Subcutaneous abdominal adipose tissue (tissue), 5 donors: ENCODE measurements around the gene APOL4.
"Not testable (repeated sequence)": the region's sequence is repeated elsewhere in the genome, so short reads cannot be mapped to it uniquely, and the experiment has no call there.

ENCODE experiments used
- H3K27ac ChIP-seq: one replicate; pipeline ENCODE4 v1.7.0; 2013; ENCODE audit warnings: low read depth, mild to moderate bottlenecking, inconsistent platforms, low read length, moderate library complexity
- H3K27me3 ChIP-seq, 5 donors: one replicate each; pipeline ENCODE4 v1.7.0; 2013; ENCODE audit warnings: low read length in 5 of 5, inconsistent platforms in 1 of 5; ENCODE audit not compliant: control insufficient read depth in 5 of 5, insufficient read depth in 4 of 5
- H3K36me3 ChIP-seq, 5 donors: one replicate each; pipeline ENCODE4 v1.7.0; 2013; ENCODE audit warnings: low read length in 5 of 5; ENCODE audit not compliant: control insufficient read depth in 5 of 5, insufficient read depth in 5 of 5
- H3K4me1 ChIP-seq, 5 donors: one replicate each; pipeline ENCODE4 v1.7.0; 2013; ENCODE audit warnings: low read length in 5 of 5, mild to moderate bottlenecking in 3 of 5, moderate library complexity in 1 of 5; ENCODE audit not compliant: control insufficient read depth in 5 of 5, insufficient read depth in 5 of 5
- H3K4me3 ChIP-seq, 5 donors: one replicate each; pipeline ENCODE4 v1.7.0; 2013; ENCODE audit warnings: low read length in 5 of 5, low read depth in 1 of 5
- H3K9ac ChIP-seq, 5 donors: one replicate each; pipeline ENCODE4 v1.7.0; 2013; ENCODE audit warnings: low read length in 5 of 5, mild to moderate bottlenecking in 4 of 5, moderate library complexity in 3 of 5
- H3K9me3 ChIP-seq, 5 donors: one replicate each; pipeline ENCODE4 v1.7.0; 2013; ENCODE audit warnings: low read length in 5 of 5; ENCODE audit not compliant: control insufficient read depth in 5 of 5
- donor health status: healthy.
- donor health status: healthy.
- donor health status: healthy.
- donor health status: healthy.
- donor health status: healthy.

APOL4 gene

GRCh38 chr22:36193171-36193570 lies 8.4 kb downstream of the APOL4 start:
- H3K27ac ChIP-seq: no peak overlapping the region
- no peak overlapping the region for H3K4me3 ChIP-seq
- peaks cover 0 to 32% (median 5%) of the 10 kb centered on the region in 5 donors for H3K36me3 ChIP-seq
- no peaks in the 10 kb centered on the region for H3K9me3 ChIP-seq
- no peaks in the 10 kb centered on the region for H3K27me3 ChIP-seq
- peaks cover 9 to 34% (median 24%) of the 10 kb centered on the region in 5 donors for H3K4me1 ChIP-seq
- H3K9ac ChIP-seq: peak overlapping the region in 1 of 5 donors; percentile 6

DNA sequence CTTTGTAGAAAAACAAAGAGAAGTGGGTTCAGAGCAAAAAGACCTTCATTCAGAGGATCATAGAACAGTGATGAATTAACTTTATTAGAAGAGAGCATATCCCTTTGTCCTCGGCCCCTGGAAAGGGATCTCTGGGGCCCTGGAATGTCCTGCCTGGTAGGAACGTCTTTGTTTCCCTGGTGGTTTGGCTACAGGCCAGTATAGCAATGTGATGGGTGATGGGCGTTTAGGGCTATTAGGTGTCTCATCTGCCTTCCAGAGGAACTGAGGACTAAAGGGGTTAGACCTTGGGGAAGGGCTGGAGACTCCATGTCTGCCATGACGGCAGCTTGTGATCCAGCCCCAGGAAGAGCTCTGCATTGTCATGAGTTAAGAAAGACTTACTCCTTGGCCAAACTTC lies 9.1 kb downstream of the APOL4 start:
- Histone ChIP-seq H3K4me1 (peaks cover 4 to 28% (median 18%) of the 10 kb centered on the region in 5 donors), H3K36me3 (peaks cover 0 to 32% (median 5%) of the 10 kb centered on the region in 5 donors), H3K4me3 (no peak overlapping the region), H3K9ac (peak overlapping the region in 1 of 5 donors; percentile 6), H3K27ac (no peak overlapping the region), H3K9me3 (no peaks in the 10 kb centered on the region), H3K27me3 (no peaks in the 10 kb centered on the region)

- peaks cover 0 to 15% (median 7%) of the 10 kb centered on the region in 5 donors for H3K4me1 ChIP-seq
- no peak overlapping the region for H3K4me3 ChIP-seq
- no peaks in the 10 kb centered on the region for H3K9me3 ChIP-seq
- H3K36me3 ChIP-seq: peaks cover 0 to 32% (median 5%) of the 10 kb centered on the region in 5 donors
- no peak overlapping the region for H3K9ac ChIP-seq
- no peak overlapping the region for H3K27ac ChIP-seq
- no peaks in the 10 kb centered on the region for H3K27me3 ChIP-seq
These were observed 10.3 kb downstream of the APOL4 start for GRCh38 chr22:36191106-36191836.

DNA sequence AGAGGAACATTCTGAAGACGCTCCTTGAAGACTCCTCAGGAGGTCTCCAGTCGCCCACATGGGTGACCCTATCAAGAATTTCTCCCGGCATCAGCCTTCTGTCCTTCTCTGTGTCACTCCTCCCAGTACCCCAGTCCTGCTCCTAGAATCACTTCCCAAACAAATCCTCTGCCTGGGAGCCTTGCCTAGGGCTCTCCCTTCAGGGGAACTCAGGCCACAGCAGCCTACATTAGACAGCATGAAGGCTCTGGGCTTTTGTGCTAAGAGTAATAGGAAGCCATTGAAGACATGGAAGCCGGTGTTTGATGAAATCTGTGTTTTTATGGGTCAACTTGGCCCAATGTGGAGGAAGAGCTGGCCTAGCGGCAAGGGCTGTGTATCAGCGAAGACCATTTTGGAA lies 13.7 kb downstream of the APOL4 start:
- not testable (repeated sequence) for H3K4me3 ChIP-seq, H3K27ac ChIP-seq, H3K9me3 ChIP-seq, H3K27me3 ChIP-seq, H3K9ac ChIP-seq
- H3K4me1 ChIP-seq: peaks cover 0 to 13% (median 7%) of the 10 kb centered on the region in 5 donors
- H3K36me3 ChIP-seq: peaks cover 0 to 15% (median 0%) of the 10 kb centered on the region in 5 donors

DNA sequence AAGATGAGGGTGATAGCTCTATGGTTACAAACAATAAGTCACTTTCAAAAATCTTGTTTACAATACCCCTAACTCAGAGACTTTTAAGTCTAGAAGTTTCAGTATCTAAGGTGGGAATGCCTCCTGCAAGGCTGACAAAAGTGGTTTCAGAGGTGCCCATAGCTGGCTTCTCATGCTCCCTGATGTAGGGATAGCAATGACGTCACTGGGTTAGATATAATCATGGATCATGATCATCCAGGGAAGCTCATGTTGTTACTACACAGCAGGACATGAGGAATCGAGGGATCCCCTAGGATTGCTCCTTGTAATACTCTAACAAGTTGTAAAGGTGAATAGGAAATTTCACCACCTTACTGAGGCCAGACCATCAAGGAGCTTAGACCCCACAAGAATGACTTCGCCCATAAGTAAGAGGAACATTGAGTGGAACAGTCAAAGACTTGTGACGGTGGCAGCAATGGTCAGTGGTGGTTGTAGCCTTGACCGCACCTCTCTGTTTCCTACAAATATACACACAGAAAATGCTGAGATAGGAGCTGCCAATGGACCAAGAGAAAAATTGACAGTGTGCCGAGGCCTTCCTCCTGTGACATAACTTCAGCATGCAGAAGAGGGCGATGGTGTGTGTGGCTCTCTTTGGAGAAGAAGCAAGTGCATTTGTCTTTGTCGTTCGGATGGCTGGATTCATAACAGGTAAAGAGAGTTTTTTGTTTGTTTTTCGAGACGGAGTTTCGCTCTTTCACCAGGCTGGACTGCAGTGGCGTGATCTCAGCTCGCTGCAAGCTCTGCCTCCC lies 15.6 kb downstream of the APOL4 start:
- H3K4me1 ChIP-seq: peaks cover 0 to 7% (median 0%) of the 10 kb centered on the region in 5 donors
- H3K4me3 ChIP-seq: no peak overlapping the region
- H3K9me3 ChIP-seq: no peaks in the 10 kb centered on the region
- H3K27ac ChIP-seq: no peak overlapping the region
- H3K27me3 ChIP-seq: no peaks in the 10 kb centered on the region
- peaks cover 0 to 1% (median 0%) of the 10 kb centered on the region in 5 donors for H3K36me3 ChIP-seq
- H3K9ac ChIP-seq: no peak overlapping the region

GRCh38 chr22:36184433-36185025 lies 17.1 kb downstream of the APOL4 start:
- no peaks in the 10 kb centered on the region for H3K27me3 ChIP-seq
- peaks cover 0 to 11% (median 3%) of the 10 kb centered on the region in 5 donors for H3K4me1 ChIP-seq
- H3K27ac ChIP-seq: no peak overlapping the region
- H3K36me3 ChIP-seq: no peaks in the 10 kb centered on the region
- H3K4me3 ChIP-seq: no peak overlapping the region
- H3K9me3 ChIP-seq: no peaks in the 10 kb centered on the region
- no peak overlapping the region for H3K9ac ChIP-seq

DNA sequence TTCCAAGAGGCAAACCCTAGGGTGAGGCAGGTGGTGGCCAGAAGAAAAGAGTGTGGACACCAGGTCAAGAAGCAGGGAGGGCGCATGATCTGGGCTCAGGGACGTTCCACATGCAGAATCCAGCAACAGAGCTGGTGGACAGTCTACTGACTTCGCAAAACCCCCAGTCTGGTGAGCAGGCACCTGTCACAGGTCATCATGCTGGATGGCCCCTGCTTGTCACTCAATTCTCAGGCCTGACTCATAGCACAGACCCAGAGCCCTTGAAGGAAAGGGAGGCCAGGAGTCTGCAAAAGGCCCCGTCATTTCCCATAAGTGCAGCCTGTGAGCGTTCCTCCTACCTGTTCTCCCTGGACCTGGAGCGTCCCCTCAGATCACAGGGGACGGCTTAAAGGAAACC lies 18.2 kb downstream of the APOL4 start:
- Histone ChIP-seq H3K36me3 (no peaks in the 10 kb centered on the region), H3K4me1 (peaks cover 0 to 11% (median 3%) of the 10 kb centered on the region in 5 donors), H3K9ac (no peak overlapping the region), H3K4me3 (no peak overlapping the region), H3K9me3 (no peaks in the 10 kb centered on the region), H3K27me3 (no peaks in the 10 kb centered on the region), H3K27ac (no peak overlapping the region)

- no peak overlapping the region for H3K27ac ChIP-seq
- H3K4me3 ChIP-seq: no peak overlapping the region
- H3K4me1 ChIP-seq: peaks cover 0 to 11% (median 3%) of the 10 kb centered on the region in 5 donors
- H3K36me3 ChIP-seq: no peaks in the 10 kb centered on the region
- H3K27me3 ChIP-seq: no peaks in the 10 kb centered on the region
- no peak overlapping the region for H3K9ac ChIP-seq
- H3K9me3 ChIP-seq: no peaks in the 10 kb centered on the region
These were observed 18.8 kb downstream of the APOL4 start for GRCh38 chr22:36182857-36183256.

DNA sequence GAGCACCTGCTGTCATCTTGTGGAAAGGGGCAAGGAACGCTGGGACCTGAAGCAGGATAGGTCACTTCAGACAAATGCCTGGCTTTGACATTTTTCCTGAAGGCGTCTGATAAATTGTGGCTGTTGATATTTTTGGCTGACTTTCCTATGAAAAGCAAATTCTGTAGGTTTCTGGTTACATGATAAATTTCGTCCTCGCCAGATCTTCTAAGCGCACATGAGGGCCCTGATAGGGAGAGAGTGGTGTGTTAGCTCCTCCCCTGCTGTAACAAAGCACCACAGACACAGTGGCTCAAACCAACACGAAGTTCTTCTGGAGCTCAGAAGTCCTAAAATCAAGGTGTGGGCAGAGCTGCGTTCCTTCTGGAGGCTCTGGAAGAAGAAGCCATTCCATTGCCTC lies 19.6 kb downstream of the APOL4 start:
- H3K27ac ChIP-seq: no peak overlapping the region
- H3K9ac ChIP-seq: no peak overlapping the region
- no peaks in the 10 kb centered on the region for H3K27me3 ChIP-seq
- H3K4me3 ChIP-seq: no peak overlapping the region
- H3K4me1 ChIP-seq: peaks cover 0 to 11% (median 3%) of the 10 kb centered on the region in 5 donors
- no peaks in the 10 kb centered on the region for H3K9me3 ChIP-seq
- H3K36me3 ChIP-seq: no peaks in the 10 kb centered on the region

DNA sequence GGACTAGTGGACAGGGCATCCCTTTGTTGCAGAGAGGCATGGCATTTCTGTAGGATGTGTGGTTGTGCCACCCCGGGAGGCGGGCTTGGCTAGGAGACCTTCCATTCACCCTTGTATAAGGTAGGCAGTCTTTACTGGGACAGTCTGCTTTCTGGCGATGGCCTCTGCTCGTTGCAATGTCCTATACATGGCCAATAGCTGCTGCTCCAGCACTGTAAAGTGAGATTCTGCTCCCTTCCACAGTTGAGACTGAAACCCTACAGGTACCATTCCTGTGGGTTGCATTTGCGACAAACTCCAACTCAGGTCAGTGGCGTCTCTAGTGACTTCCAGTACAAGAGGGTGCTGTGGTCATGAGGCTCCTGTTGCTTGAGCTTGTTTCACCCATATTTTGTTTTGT lies 20.7 kb downstream of the APOL4 start:
- peaks cover 0 to 11% (median 3%) of the 10 kb centered on the region in 5 donors for H3K4me1 ChIP-seq
- H3K36me3 ChIP-seq: no peaks in the 10 kb centered on the region
- H3K4me3 ChIP-seq: no peak overlapping the region
- H3K27me3 ChIP-seq: no peaks in the 10 kb centered on the region
- no peak overlapping the region for H3K9ac ChIP-seq
- H3K27ac ChIP-seq: no peak overlapping the region
- H3K9me3 ChIP-seq: no peaks in the 10 kb centered on the region
